GM12892 (cell line): ENCODE results near the gene MYBPC1.

Source experiments
- POLR2A ChIP-seq: IDR thresholded peaks from 2 replicates; pipeline ENCODE4 v1.6.1; 2011; ENCODE audit warnings: low read depth, low read length, control low read depth
- POLR2AphosphoS5 ChIP-seq: IDR thresholded peaks from 2 replicates; pipeline ENCODE4 v1.6.1; 2011; ENCODE audit warnings: low read depth, low read length, control low read depth
- TAF1 ChIP-seq: IDR thresholded peaks from 2 replicates; pipeline ENCODE4 v1.6.1; 2011; ENCODE audit warnings: low read depth, mild to moderate bottlenecking, control low read depth, low read length, borderline replicate concordance

DNA sequence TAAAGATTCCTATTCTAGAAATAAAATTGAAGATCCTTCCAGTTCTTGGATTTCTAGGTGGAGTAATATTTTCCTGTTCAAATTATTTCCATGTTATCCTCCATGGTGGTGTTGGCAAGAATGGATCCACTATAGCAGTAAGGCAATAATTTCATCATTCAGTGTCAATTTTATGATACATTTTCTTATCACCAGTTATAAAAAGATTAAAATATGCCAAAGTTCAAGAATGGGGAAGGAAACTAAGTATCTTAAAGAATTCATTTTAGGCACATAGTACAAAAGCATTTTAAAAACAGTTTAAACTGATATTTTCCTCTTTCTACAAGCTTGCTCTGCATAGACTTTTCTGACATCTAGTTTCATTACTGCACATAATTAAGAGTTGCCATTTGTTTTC lies 125.3 kb downstream of the MYBPC1 start:
- no peak for TF ChIP-seq POLR2A
- TF ChIP-seq TAF1, result no peak
- no peak for TF ChIP-seq POLR2AphosphoS5
